Measurements from ENCODE around the gene TXNL1. TPM values are rescaled to one million over a fixed set of nuclear protein-coding genes. Genes with fewer than 3 reads are reported as not detected.

Gene TXNL1
- total and polyA plus RNA-seq, 2 of the 8 experiments (the other 6 are each of a cell fraction or from before 2014, with no cell fraction given) = 35.1 to 85.8 TPM

DNA sequence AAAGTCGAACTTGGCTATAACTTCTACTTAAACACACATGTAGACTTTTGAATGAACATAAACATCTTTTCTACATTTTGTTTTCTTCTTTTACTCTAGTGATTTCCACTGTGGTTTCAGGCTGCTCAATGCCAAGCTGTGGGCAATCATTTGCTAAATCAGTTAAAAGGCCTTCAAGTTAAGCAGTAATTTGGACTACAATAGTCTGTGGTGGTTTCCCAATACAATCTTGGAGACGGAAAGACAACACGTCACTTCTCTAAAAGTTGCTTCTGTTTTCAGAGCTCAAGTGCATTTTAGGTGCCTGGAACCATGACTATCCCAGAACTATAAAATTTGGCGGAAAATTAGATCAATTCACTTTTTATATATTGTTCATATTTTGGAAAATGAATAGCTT lies 69.4 kb downstream of the TXNL1 start:
- Histone ChIP-seq H3K4ac (replicated peaks; ENCODE audit: insufficient read length, low read depth, low read length) (no peak overlapping the region), H4K20me1 (replicated peaks in 1 of 2; ENCODE audit: control insufficient read depth in 1 of 2, insufficient read depth in 2 of 2, low read length in 2 of 2) (no peaks in the 10 kb centered on the region), H3K23me2 (ENCODE audit: low read depth, low read length) (no peaks in the 10 kb centered on the region), H3K4me2 (ENCODE audit: insufficient read depth in 1 of 2, low read depth in 2 of 2, low read length in 2 of 2) (no peak overlapping the region), H3K4me1 (replicated peaks in 1 of 4; ENCODE audit: control insufficient read depth in 3 of 4, insufficient read depth in 4 of 4, low read length in 3 of 4) (no peaks in the 10 kb centered on the region), H3K9ac (replicated peaks in 1 of 4; ENCODE audit: extremely low read depth in 1 of 4, low read depth in 3 of 4, low read length in 3 of 4) (no peak overlapping the region), H2BK120ac (replicated peaks; ENCODE audit: low read depth, low read length) (no peak overlapping the region), H2BK15ac (ENCODE audit: low read length) (no peak overlapping the region), H3K27me3 (replicated peaks in 1 of 4; ENCODE audit: control insufficient read depth in 3 of 4, extremely low read depth in 1 of 4, insufficient read depth in 3 of 4, low read length in 3 of 4) (no peaks in the 10 kb centered on the region), H3K23ac (ENCODE audit: insufficient read length) (no peak overlapping the region), H3K9me3 (ENCODE audit: insufficient read depth in 2 of 2, low read depth in 1 of 2, low read length in 1 of 2) (no peaks in the 10 kb centered on the region), H2BK20ac (ENCODE audit: low read length) (no peak overlapping the region), H3K18ac (ENCODE audit: extremely low read depth, low read length) (no peak overlapping the region), H3K36me3 (ENCODE audit: control insufficient read depth in 2 of 4, insufficient read depth in 4 of 4, low read length in 3 of 4) (no peaks in the 10 kb centered on the region), H3K79me1 (ENCODE audit: low read depth, low read length) (no peaks in the 10 kb centered on the region), H3K4me3 (ENCODE audit: extremely low read depth in 1 of 4, insufficient read depth in 2 of 4, low read depth in 3 of 4, low read length in 4 of 4) (no peak overlapping the region), H2BK5ac (ENCODE audit: low read depth, low read length) (no peak overlapping the region), H3K27ac (ENCODE audit: low read depth, low read length) (no peak overlapping the region), H3K14ac (ENCODE audit: insufficient read length) (no peak overlapping the region), H4K91ac (replicated peaks; ENCODE audit: insufficient read length, low read length) (no peak overlapping the region), H3K79me2 (ENCODE audit: control insufficient read depth in 1 of 2, insufficient read depth in 2 of 2, low read length in 2 of 2) (no peaks in the 10 kb centered on the region), H4K5ac (ENCODE audit: insufficient read length, low read depth, low read length) (no peak overlapping the region), H4K8ac (ENCODE audit: extremely low read depth, insufficient read depth, low read length) (no peak overlapping the region), H2BK12ac (ENCODE audit: low read depth, low read length) (no peak overlapping the region), H3K56ac (replicated peaks; ENCODE audit: insufficient read length, low read depth, low read length) (no peak overlapping the region), H2AFZ (ENCODE audit: low read length) (no peak overlapping the region), H2AK5ac (ENCODE audit: low read depth, low read length) (no peak overlapping the region)
- ChIA-PET POLR2A (ENCODE audit: partially characterized antibody) (interaction anchor here (0.6 kb wide), 2 partner anchors 253 to 663 kb away, joined by 3 read pairs; no protein-coding TSS in a partner anchor), CTCF (ENCODE audit: partially characterized antibody) (interaction anchor here (0.6 to 1.0 kb wide), 3 partner anchors 116 to 1052 kb away, joined by 3 to 9 read pairs (median 3); no protein-coding TSS in a partner anchor)
- DNase-seq (ENCODE audit: low read depth in 1 of 2, low spot score in 2 of 2) (no peak), FAIRE-seq (no peak)
- 87% methylated on average over 4 of the region's 4 CpGs; no CpG with 5 or more reads in 1 of the 2 experiments for WGBS, 2 experiments (ENCODE audit: extremely low coverage in 1 of 2, insufficient coverage in 1 of 2, insufficient read length in 1 of 2, insufficient replicate concordance in 2 of 2, low coverage in 1 of 2, low lambda C conversion rate in 2 of 2, missing lambda C conversion rate in 1 of 2)
- no peak for TF ChIP-seq SUZ12 (IDR thresholded peaks at IDR 0.05; ENCODE audit: low read length)
- no peak for TF ChIP-seq SIN3A (conservative IDR thresholded peaks at IDR 0.05 in 1 of 2, IDR thresholded peaks at IDR 0.05 in 1 of 2; ENCODE audit: low read depth in 1 of 2, low read length in 2 of 2)
- TF ChIP-seq JUN (IDR thresholded peaks at IDR 0.05; ENCODE audit: low read depth, low read length) = no peak
- TF ChIP-seq EP300 (IDR thresholded peaks at IDR 0.05; ENCODE audit: borderline replicate concordance in 1 of 2, low read depth in 2 of 2, low read length in 2 of 2) = no peak
- no peak for TF ChIP-seq TCF12 (IDR thresholded peaks at IDR 0.05; ENCODE audit: low read depth, low read length)
- no peak for TF ChIP-seq TAF1 (IDR thresholded peaks at IDR 0.05; ENCODE audit: low read depth, low read length)
- TF ChIP-seq SIRT6 (IDR thresholded peaks at IDR 0.05; ENCODE audit: low read length) = no peak
- no peak for TF ChIP-seq GABPA (IDR thresholded peaks at IDR 0.05; ENCODE audit: borderline replicate concordance, insufficient read depth, low read length)
- no peak for TF ChIP-seq FOSL1 (IDR thresholded peaks at IDR 0.05; ENCODE audit: insufficient read depth, low read depth, low read length)
- no peak for TF ChIP-seq CEBPB (IDR thresholded peaks at IDR 0.05; ENCODE audit: low read depth, low read length)
- no peak for TF ChIP-seq SP1 (IDR thresholded peaks at IDR 0.05; ENCODE audit: low read depth, low read length)
- TF ChIP-seq ZNF274 (IDR thresholded peaks at IDR 0.05; ENCODE audit: borderline replicate concordance, extremely low read depth, low read length) = no peak
- TF ChIP-seq, protein P1, sequence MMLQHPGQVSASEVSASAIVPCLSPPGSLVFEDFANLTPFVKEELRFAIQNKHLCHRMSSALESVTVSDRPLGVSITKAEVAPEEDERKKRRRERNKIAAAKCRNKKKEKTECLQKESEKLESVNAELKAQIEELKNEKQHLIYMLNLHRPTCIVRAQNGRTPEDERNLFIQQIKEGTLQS (IDR thresholded peaks at IDR 0.05; ENCODE audit: insufficient read depth, low read depth, low read length) = no peak

All from H1 (cell line).